Common myeloid progenitor, CD34-positive (primary cell): Measurements from ENCODE around the gene NPFF.

Source experiments
- CTCF ChIA-PET: fragments of 350-600 bp; sonication (Branson Sonifier 250); formaldehyde crosslinking; loops from one replicate; lab custom pipeline; 2021; ENCODE audit warnings: antibody characterized with exemption; lab: Charles Lee
- POLR2A ChIA-PET: fragments of 350-600 bp; sonication (Branson Sonifier 250); formaldehyde crosslinking; loops from one replicate; lab custom pipeline; 2021; ENCODE audit warnings: antibody characterized with exemption; lab: Charles Lee
- DNase-seq, 3 donors: peaks; one replicate each; pipeline versions ENCODE4 v3.0.0 to v3.0.0-alpha.2; 2013
- H3K27ac ChIP-seq, 2 experiments: 1 replicate in 1 of 2; 2 replicates in 1 of 2; pipeline ENCODE4 v1.7.0; 2013; ENCODE audit warnings: inconsistent platforms in 2 of 2, low read length in 2 of 2, mild to moderate bottlenecking in 2 of 2, low read depth in 1 of 2, moderate library complexity in 1 of 2; ENCODE audit not compliant: severe bottlenecking in 2 of 2, insufficient read depth in 1 of 2, poor library complexity in 1 of 2
- H3K27me3 ChIP-seq, 5 experiments: replicated peaks in 2 of 5; 1 replicate in 3 of 5; 2 replicates in 2 of 5; pipeline versions ENCODE4 v1.6.1 to v1.7.0; 2013; ENCODE audit warnings: low read length in 4 of 5, mild to moderate bottlenecking in 2 of 5, moderate library complexity in 2 of 5, inconsistent platforms in 1 of 5; ENCODE audit not compliant: insufficient read depth in 5 of 5, control insufficient read depth in 4 of 5
- H3K36me3 ChIP-seq, 4 experiments: 1 replicate in 2 of 4; 2 replicates in 2 of 4; pipeline versions ENCODE4 v1.6.1 to v1.7.0; 2013; ENCODE audit warnings: low read length in 3 of 4, control low read depth in 1 of 4, mild to moderate bottlenecking in 1 of 4; ENCODE audit not compliant: control insufficient read depth in 4 of 4, insufficient read depth in 4 of 4
- H3K4me1 ChIP-seq, 4 experiments: 1 replicate in 3 of 4; 2 replicates in 1 of 4; pipeline versions ENCODE4 v1.6.1 to v1.7.1; 2013; ENCODE audit warnings: low read length in 3 of 4, mild to moderate bottlenecking in 3 of 4, control low read depth in 1 of 4, inconsistent platforms in 1 of 4, moderate library complexity in 1 of 4; ENCODE audit not compliant: control insufficient read depth in 4 of 4, insufficient read depth in 4 of 4; ENCODE audit errors: control extremely low read depth in 1 of 4
- H3K4me3 ChIP-seq, 7 experiments: 1 replicate in 4 of 7; 2 replicates in 3 of 7; pipeline versions ENCODE4 v1.5.1 to v1.7.0; 2013; ENCODE audit warnings: mild to moderate bottlenecking in 7 of 7, low read length in 6 of 7, moderate library complexity in 6 of 7, inconsistent platforms in 2 of 7, low read depth in 2 of 7, control low read depth in 1 of 7; ENCODE audit not compliant: insufficient read depth in 4 of 7, control insufficient read depth in 1 of 7; ENCODE audit errors: extremely low read depth in 1 of 7
- H3K9me3 ChIP-seq, 5 experiments: 1 replicate in 4 of 5; 2 replicates in 1 of 5; pipeline versions ENCODE4 v1.6.1 to v1.7.1; 2013; ENCODE audit warnings: low read length in 4 of 5, mild to moderate bottlenecking in 2 of 5, inconsistent platforms in 1 of 5, low read depth in 1 of 5, moderate library complexity in 1 of 5; ENCODE audit not compliant: control insufficient read depth in 4 of 5, insufficient read depth in 2 of 5; ENCODE audit errors: control extremely low read depth in 1 of 5
- WGBS: methylation state at CpG from one replicate; pipeline ENCODE4 v1.1.5; 2013; ENCODE audit not compliant: insufficient coverage; 5-methylcytosine and 5-hydroxymethylcytosine counted together

The NPFF gene

DNA sequence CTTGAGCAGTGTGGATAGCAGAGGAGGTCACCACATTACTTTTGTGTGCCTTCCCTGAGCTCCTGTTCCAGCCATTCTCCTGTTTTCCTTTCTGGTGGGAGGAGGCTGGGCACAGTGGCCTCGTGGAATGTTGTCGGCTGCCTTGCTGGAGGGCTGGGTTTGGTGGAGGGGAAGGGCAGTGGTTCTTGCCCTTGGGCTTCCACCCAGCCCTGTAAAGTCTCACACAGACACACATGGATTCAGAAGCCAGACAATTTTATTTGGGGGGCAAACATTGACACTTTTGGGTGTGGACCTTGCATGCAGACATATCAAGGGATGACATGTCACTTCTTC, 866 bp downstream of the NPFF start:
- no peaks in the 10 kb centered on the region for H3K9me3 ChIP-seq
- no peaks in the 10 kb centered on the region for H3K27me3 ChIP-seq
- H3K27ac ChIP-seq: no peak overlapping the region
- ChIA-PET POLR2A (no interaction called here), CTCF (interaction anchor here (1.0 to 10.5 kb wide), 4 partner anchors 15 to 218 kb away, joined by 3 to 130 read pairs (median 4); no protein-coding TSS in a partner anchor)
- H3K36me3 ChIP-seq: peaks cover 13 to 58% (median 47%) of the 10 kb centered on the region in 4 experiments
- H3K4me1 ChIP-seq: peaks cover 0 to 20% (median 15%) of the 10 kb centered on the region in 4 experiments
- WGBS: 92% methylated on average over 2 of the region's 2 CpGs
- no peak overlapping the region for H3K4me3 ChIP-seq
- DNase-seq: no peak

DNA sequence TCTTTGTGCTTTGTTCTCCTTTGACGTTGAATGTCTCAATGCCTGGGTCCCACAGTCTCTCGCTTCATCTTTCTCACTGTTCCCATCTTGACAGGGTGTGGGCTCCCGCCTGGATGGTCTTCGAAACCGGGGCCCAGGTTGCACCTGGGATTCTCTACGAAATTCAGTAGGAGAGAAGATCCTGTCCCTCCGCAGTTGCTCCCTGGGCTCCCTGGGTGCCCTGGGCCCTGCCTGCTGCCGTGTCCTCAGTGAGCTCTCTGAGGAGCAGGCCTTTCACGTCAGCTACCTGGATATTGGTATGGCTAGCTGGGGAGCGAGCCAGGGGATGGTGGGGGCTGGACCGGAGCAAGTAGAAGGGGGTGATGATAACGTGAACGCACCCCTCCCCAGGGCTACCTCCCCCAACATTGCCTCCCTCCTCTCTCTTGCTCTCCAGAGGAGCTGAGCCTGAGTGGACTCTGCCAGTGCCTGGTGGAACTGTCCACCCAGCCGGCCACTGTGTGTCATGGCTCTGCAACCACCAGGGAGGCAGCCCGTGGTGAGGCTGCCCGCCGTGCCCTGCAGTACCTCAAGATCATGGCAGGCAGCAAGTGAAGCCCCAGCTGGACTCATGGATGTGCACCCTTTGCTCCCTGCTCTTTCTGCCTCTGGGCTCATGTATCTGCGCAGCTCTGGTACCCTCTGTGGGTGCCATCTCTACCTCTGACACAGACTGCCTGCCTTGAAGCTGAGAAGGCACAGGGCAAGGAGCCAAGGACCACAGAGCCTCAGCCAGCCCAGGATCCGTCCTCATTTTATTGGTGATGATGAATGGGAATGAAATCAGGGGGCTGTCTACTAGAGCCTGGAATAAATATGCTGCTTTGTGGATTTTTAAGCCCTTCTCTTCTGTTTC, 1.5 kb downstream of the NPFF start:
- H3K4me1 ChIP-seq: peaks cover 0 to 22% (median 18%) of the 10 kb centered on the region in 4 experiments
- 98% methylated on average over 15 of the region's 19 CpGs for WGBS
- no peak overlapping the region for H3K27ac ChIP-seq
- DNase-seq: no peak
- peaks cover 13 to 56% (median 45%) of the 10 kb centered on the region in 4 experiments for H3K36me3 ChIP-seq
- CTCF ChIA-PET: interaction anchor here (1.0 to 10.5 kb wide), 5 partner anchors 15 to 217 kb away, joined by 3 to 130 read pairs (median 4); no protein-coding TSS in a partner anchor
- POLR2A ChIA-PET: no interaction called here
- no peak overlapping the region for H3K4me3 ChIP-seq
- H3K27me3 ChIP-seq: no peaks in the 10 kb centered on the region
- H3K9me3 ChIP-seq: no peaks in the 10 kb centered on the region

DNA sequence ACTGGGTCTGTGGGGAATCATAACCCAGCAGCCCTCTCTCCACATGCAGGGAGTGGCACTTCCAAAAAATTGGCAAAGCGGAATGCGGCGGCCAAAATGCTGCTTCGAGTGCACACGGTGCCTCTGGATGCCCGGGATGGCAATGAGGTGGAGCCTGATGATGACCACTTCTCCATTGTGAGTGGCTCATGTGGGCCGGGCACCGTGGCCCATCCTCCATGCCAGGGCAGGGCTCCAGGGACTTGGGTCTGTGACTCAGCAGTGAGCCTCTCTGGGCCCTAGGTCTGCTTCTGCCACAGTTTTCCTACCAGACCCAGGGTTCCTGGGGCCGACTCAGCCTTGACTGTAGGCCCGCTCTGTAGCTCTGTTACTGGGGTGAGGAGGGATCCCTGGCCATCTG, 2.2 kb downstream of the NPFF start:
- ChIA-PET CTCF (interaction anchor here (1.3 to 10.5 kb wide), 4 partner anchors 14 to 179 kb away, joined by 3 to 130 read pairs (median 6); no protein-coding TSS in a partner anchor), POLR2A (no interaction called here)
- H3K4me3 ChIP-seq: no peak overlapping the region
- WGBS: 96% methylated on average over 10 of the region's 10 CpGs
- no peaks in the 10 kb centered on the region for H3K9me3 ChIP-seq
- H3K4me1 ChIP-seq: peaks cover under 1 to 26% (median 22%) of the 10 kb centered on the region in 4 experiments
- no peak overlapping the region for H3K27ac ChIP-seq
- no peaks in the 10 kb centered on the region for H3K27me3 ChIP-seq
- peaks cover 13 to 49% (median 38%) of the 10 kb centered on the region in 4 experiments for H3K36me3 ChIP-seq
- DNase-seq: no peak

DNA sequence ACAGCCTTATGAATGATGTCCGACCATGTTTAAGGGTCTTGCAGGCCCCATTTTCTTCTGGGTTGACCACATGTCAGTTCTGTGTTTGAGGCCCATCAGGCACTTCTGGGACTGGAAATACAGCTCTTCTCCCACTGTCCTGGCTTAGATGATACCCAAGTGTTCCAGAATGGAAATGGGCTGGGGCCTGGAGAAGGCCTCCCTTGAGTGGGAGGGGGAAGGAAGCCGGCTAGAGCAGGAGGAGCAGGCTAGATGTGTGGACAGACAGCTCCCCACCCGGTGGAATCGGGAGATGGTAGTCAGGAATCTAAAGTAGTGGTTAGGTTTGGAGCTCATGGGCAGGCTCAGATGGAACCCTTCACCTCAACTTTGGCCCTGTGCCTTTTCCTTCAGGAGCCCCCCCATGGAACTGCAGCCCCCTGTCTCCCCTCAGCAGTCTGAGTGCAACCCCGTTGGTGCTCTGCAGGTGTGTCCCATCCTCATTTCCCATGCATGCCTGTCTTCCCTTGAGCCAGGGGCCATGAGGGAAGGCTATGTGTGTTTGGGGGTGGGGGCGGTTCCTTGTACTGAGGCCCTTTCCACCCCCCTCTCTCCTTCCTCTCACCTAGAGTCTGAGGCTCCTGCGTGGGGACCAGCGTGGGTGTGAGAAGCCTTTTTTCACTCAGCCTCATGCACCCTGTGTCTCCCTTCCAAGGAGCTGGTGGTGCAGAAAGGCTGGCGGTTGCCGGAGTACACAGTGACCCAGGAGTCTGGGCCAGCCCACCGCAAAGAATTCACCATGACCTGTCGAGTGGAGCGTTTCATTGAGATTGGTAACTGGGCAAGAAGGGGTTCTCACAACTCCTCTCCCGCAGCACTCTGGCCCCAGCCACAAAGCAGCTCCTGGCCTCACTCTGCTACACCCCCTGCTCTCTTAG, 3.0 kb downstream of the NPFF start:
- no peak for DNase-seq
- Histone ChIP-seq H3K27ac (no peak overlapping the region), H3K4me1 (peaks cover 4 to 32% (median 28%) of the 10 kb centered on the region in 4 experiments), H3K9me3 (no peaks in the 10 kb centered on the region), H3K4me3 (no peak overlapping the region), H3K36me3 (peaks cover 13 to 49% (median 37%) of the 10 kb centered on the region in 4 experiments), H3K27me3 (no peaks in the 10 kb centered on the region)
- ChIA-PET POLR2A (no interaction called here), CTCF (interaction anchor here (0.7 to 10.5 kb wide), 7 partner anchors 9 to 178 kb away, joined by 3 to 130 read pairs (median 4); no protein-coding TSS in a partner anchor)
- WGBS: 98% methylated on average over 9 of the region's 14 CpGs

DNA sequence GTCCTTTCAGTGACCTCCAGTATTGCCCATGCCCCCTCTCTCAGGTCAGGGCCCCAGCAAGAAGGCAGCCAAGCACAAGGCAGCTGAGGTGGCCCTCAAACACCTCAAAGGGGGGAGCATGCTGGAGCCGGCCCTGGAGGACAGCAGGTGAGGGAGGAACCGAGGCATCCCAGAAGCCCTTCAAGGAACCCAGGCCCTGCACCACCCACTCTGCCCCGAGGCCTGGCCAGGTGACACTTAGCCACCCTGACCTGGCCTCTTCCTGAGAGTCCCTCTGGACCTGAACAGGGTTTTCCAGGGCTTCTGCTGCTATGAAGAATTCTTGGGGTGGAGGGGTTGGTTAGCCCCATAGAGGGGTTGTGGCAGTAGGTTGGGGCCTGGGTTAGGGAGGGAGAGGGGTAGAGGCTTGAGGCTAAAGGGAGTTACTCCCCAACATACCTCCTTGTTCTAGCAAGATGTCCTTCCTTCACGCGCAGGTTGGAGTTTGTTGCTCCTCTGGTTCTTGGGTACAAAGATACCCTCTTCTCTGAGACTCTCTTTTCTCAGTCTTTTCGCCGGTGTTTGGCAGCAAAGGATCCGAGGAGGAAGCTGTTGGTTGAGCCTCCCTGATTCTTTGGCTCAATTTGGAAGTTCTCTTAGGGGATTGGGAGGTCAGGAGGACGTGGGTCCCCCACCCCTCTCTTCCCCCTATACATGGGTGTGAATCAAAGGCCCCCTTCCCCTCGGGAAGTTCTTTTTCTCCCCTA, 4.1 kb downstream of the NPFF start:
- Histone ChIP-seq H3K9me3 (no peaks in the 10 kb centered on the region), H3K27me3 (no peaks in the 10 kb centered on the region), H3K36me3 (peaks cover 13 to 49% (median 37%) of the 10 kb centered on the region in 4 experiments), H3K4me3 (no peak overlapping the region), H3K4me1 (peaks cover 4 to 36% (median 34%) of the 10 kb centered on the region in 4 experiments), H3K27ac (peak overlapping the region in 1 of 2 experiments; percentile 95)
- no peak for DNase-seq
- CTCF ChIA-PET: interaction anchor here (1.7 to 10.5 kb wide), 2 partner anchors 13 to 28 kb away, joined by 4 to 130 read pairs; no protein-coding TSS in a partner anchor
- WGBS: 95% methylated on average over 8 of the region's 10 CpGs
- POLR2A ChIA-PET: no interaction called here

DNA sequence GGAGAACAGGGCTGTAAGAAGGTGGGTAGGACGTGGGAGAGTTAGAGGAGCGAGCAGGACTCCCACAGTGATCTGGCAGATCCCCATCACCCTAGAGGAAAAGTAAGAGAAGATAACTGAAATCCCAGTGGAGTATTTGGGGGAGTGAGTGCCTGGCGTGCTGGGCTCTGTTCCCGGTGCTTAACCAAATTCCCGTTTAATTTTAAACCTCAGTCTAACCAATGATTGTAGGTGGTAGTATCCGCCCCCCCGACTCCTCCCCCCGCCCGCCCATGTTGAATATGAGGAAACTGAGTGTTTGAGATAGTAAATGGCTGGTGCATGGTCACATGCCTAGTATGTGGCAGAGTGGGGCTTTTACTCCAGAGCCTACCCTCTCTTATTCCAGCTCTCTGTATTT, 5.0 kb downstream of the NPFF start:
- POLR2A ChIA-PET: no interaction called here
- Histone ChIP-seq H3K27me3 (no peaks in the 10 kb centered on the region), H3K9me3 (no peaks in the 10 kb centered on the region), H3K27ac (peak overlapping the region in 1 of 2 experiments; percentile 95), H3K4me1 (peaks cover 4 to 43% (median 34%) of the 10 kb centered on the region in 4 experiments), H3K4me3 (peak overlapping the region in 3 of 7 experiments; percentile 73 to 84 (median 75)), H3K36me3 (peaks cover 10 to 43% (median 36%) of the 10 kb centered on the region in 4 experiments)
- 93% methylated on average over 2 of the region's 9 CpGs for WGBS
- CTCF ChIA-PET: interaction anchor here (1.7 kb wide), 1 partner anchor 157 kb away, joined by 5 read pairs; no protein-coding TSS in a partner anchor
- no peak for DNase-seq
